ENCODE data around the gene TSPYL1. TPM values are rescaled to one million over a fixed set of nuclear protein-coding genes. Genes with fewer than 3 reads are reported as not detected.

The TSPYL1 gene
- total RNA-seq, 2 donors from 2014 or later = 82.9 to 94.3 TPM

DNA sequence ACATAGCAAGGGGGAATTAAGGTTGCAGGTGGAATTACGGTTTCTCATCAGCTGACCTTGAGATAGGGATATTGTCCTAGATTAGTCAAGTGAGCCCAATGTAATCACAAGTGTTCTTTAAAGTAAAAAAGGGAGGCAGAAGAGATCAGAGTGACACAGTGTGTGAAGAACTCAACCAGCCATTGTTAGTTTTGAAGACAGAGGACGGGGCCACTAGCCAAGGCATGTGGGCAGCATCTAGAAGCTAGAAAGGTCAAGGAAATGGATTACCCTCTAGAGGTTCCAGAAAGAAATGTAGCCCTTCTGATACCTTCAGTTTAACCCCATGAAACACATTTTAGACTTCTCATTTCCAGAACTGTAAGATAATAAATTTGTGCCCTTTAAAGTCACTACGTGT, 18.5 kb upstream of the TSPYL1 start:
- Histone ChIP-seq H3K9me3 (no peaks in the 10 kb centered on the region), H3K9ac (ENCODE audit: low read depth in 2 of 2, low read length in 2 of 2) (no peak overlapping the region), H3K4me1 (no peaks in the 10 kb centered on the region), H3K27ac (no peak overlapping the region), H3K27me3 (no peaks in the 10 kb centered on the region), H3K36me3 (no peaks in the 10 kb centered on the region), H3K4me3 (no peak overlapping the region)
- intact Hi-C loops (cut with DNase I) = no loop called here
- TF ChIP-seq, protein P1, sequence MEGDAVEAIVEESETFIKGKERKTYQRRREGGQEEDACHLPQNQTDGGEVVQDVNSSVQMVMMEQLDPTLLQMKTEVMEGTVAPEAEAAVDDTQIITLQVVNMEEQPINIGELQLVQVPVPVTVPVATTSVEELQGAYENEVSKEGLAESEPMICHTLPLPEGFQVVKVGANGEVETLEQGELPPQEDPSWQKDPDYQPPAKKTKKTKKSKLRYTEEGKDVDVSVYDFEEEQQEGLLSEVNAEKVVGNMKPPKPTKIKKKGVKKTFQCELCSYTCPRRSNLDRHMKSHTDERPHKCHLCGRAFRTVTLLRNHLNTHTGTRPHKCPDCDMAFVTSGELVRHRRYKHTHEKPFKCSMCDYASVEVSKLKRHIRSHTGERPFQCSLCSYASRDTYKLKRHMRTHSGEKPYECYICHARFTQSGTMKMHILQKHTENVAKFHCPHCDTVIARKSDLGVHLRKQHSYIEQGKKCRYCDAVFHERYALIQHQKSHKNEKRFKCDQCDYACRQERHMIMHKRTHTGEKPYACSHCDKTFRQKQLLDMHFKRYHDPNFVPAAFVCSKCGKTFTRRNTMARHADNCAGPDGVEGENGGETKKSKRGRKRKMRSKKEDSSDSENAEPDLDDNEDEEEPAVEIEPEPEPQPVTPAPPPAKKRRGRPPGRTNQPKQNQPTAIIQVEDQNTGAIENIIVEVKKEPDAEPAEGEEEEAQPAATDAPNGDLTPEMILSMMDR (IDR thresholded peaks at IDR 0.05) = no peak
- no peak for DNase-seq

DNA sequence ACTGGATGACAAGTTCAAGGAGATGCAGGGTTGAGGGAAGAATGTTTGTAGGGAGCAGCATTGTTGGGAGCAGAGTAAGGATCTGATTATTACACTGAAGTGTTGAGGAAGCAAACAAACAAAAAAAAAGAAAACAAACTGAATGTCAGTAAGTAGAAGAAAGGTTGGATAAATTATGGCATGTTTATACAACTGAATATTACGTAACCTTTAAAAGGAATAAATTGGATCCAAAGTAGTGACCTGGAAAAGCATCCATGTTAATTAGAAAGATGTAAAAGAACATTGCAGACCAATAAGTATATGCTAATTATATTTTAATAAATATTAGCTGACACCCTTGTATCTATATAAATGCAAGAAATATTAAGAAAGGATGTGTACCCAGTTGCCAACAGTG, 12.8 kb upstream of the TSPYL1 start:
- intact Hi-C loops (cut with DNase I) = no loop called here
- no peaks in the 10 kb centered on the region for H3K4me1 ChIP-seq

DNA sequence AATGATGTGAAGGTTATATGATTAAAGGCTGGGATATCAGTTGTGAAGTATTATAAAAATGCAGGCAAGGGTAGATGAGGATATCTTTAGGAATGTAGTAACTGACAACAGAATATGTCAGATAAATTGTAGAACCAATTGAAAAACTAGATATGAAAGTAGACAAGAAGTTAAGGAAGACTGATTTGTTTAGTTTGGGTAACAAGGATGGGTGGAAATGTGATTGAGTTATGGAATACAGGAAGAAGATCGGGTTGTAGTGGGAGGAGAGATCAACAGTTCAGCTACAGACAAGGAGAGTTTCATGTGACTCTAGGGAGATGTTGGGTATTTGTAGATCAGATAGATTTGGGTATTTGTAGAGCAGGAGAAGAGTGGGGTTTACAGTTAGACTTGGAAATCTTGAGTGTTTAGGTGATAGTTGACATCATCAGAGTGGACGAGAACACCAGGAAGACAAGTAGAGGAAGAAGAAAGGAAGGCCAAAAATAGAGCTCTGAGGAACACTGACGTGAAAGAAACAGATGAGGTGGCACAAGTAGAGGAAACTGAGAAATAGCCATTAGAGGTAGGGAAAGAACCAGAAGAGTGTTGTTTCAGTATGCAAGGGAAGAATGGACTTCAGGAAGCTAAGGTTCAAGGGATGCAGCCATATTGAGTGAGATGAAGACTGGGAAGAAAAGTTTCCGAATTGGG, 12.1 kb upstream of the TSPYL1 start:
- intact Hi-C loops (cut with DNase I) = no loop called here
- Histone ChIP-seq H3K27ac (no peak overlapping the region), H3K36me3 (no peaks in the 10 kb centered on the region), H3K27me3 (no peaks in the 10 kb centered on the region), H3K9me3 (no peaks in the 10 kb centered on the region), H3K4me1 (no peaks in the 10 kb centered on the region), H3K9ac (ENCODE audit: low read depth in 2 of 2, low read length in 2 of 2) (no peak overlapping the region), H3K4me3 (no peak overlapping the region)
- TF ChIP-seq, protein P1 (IDR thresholded peaks at IDR 0.05) = no peak
- DNase-seq = no peak

More for the DNA sequence above, 12.8 kb upstream of the TSPYL1 start:
- DNase-seq = no peak
- no peak overlapping the region for H3K9ac ChIP-seq (ENCODE audit: low read depth in 2 of 2, low read length in 2 of 2)
- H3K27me3 ChIP-seq = no peaks in the 10 kb centered on the region
- no peaks in the 10 kb centered on the region for H3K36me3 ChIP-seq
- H3K9me3 ChIP-seq = no peaks in the 10 kb centered on the region
- TF ChIP-seq, protein P1 (IDR thresholded peaks at IDR 0.05) = no peak
- no peak overlapping the region for H3K27ac ChIP-seq
- H3K4me3 ChIP-seq = no peak overlapping the region

GRCh38 chr6:116290799-116291198, 11.1 kb upstream of the TSPYL1 start:
- H3K4me1 ChIP-seq = no peaks in the 10 kb centered on the region
- TF ChIP-seq, protein P1 (IDR thresholded peaks at IDR 0.05) = no peak
- DNase-seq = no peak
- H3K9ac ChIP-seq (ENCODE audit: low read depth in 2 of 2, low read length in 2 of 2) = no peak overlapping the region
- H3K36me3 ChIP-seq = no peaks in the 10 kb centered on the region
- intact Hi-C loops (cut with DNase I) = no loop called here
- H3K27ac ChIP-seq = no peak overlapping the region
- no peaks in the 10 kb centered on the region for H3K9me3 ChIP-seq
- no peaks in the 10 kb centered on the region for H3K27me3 ChIP-seq
- no peak overlapping the region for H3K4me3 ChIP-seq

DNA sequence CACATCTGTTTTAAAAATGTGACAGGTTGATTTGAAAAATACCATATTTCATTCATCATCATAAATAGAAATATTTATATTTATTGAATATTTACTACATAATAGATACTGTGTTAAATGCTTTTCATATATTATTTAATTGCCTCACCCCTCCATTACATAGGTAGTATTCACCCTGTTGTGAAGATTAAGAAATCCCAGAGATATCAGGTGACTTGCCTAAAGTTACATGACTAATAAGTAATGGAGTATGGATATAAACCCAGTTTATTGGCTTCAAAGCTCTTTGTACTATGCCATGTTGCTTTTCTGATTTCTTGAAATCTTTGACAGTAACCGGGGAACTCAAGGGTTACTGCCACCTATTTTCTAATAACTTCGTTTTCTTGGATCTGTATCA, 10.1 kb upstream of the TSPYL1 start:
- no peaks in the 10 kb centered on the region for H3K9me3 ChIP-seq
- H3K36me3 ChIP-seq = no peaks in the 10 kb centered on the region
- intact Hi-C loops (cut with DNase I) = loop anchor here (5.0 to 10.0 kb wide), 2 partner anchors 85 to 242 kb away; partner anchors contain the start of gene DSE
- no peaks in the 10 kb centered on the region for H3K4me1 ChIP-seq
- TF ChIP-seq, protein P1 (IDR thresholded peaks at IDR 0.05) = no peak
- DNase-seq = no peak
- no peak overlapping the region for H3K27ac ChIP-seq
- H3K9ac ChIP-seq (ENCODE audit: low read depth in 2 of 2, low read length in 2 of 2) = no peak overlapping the region
- no peaks in the 10 kb centered on the region for H3K27me3 ChIP-seq
- H3K4me3 ChIP-seq = no peak overlapping the region

Measured in colonic mucosa (tissue), 4 donors.